AG04450 (cell line): ENCODE data around the gene GTF2E1. TPM values are rescaled to one million over a fixed set of nuclear protein-coding genes. Genes with fewer than 3 reads are reported as not detected.
"Not testable (repeated sequence)": the region's sequence is repeated elsewhere in the genome, so short reads cannot be mapped to it uniquely, and the experiment has no call there.

ENCODE experiments used
- CTCF ChIA-PET: fragments of 300-600, 350-600 bp; formaldehyde crosslinking; extraction: SDS; loops from one replicate; lab custom pipeline; 2022; ENCODE audit warnings: antibody characterized with exemption, inconsistent platforms; lab: Charles Lee
- POLR2A ChIA-PET: fragments of 350-600 bp; formaldehyde crosslinking; extraction: SDS; loops from one replicate; lab custom pipeline; 2021; ENCODE audit warnings: antibody characterized with exemption, inconsistent platforms; lab: Yijun Ruan, JAX
- DNase-seq: peaks from one replicate; pipeline ENCODE4 v3.0.0-alpha.2; 2011; ENCODE audit warnings: low read depth, low spot score
- H3K27ac ChIP-seq: one replicate; pipeline ENCODE4 v1.5.1; 2012; ENCODE audit warnings: low read depth, low read length, control low read depth
- H3K27me3 ChIP-seq: one replicate; pipeline ENCODE4 v1.6.0; 2012; ENCODE audit warnings: low read length; ENCODE audit not compliant: control insufficient read depth, insufficient read depth
- H3K4me3 ChIP-seq: 2 replicates; pipeline ENCODE4 v1.5.1; 2011; ENCODE audit warnings: mild to moderate bottlenecking, low read depth, low read length, control low read depth
- H3K9me3 ChIP-seq: 2 replicates; pipeline ENCODE4 v1.5.1; 2012; ENCODE audit warnings: low read length; ENCODE audit not compliant: control insufficient read depth, insufficient read depth
- polyA plus RNA-seq: library from polyadenylated mRNA; depleted of rRNA; stranded (reverse); fragments of >200 nt; gene quantifications from 2 replicates; pipeline ENCODE4 v1.2.3, GENCODE V29; 2011
- TF ChIP-seq, protein P1 (sequence below): IDR thresholded peaks from 2 replicates; pipeline ENCODE4 v1.5.1; 2011; ENCODE audit warnings: low read depth, low read length, control low read depth, inconsistent platforms

Gene GTF2E1
- polyA plus RNA-seq, 1 experiment = 15.5 TPM

DNA sequence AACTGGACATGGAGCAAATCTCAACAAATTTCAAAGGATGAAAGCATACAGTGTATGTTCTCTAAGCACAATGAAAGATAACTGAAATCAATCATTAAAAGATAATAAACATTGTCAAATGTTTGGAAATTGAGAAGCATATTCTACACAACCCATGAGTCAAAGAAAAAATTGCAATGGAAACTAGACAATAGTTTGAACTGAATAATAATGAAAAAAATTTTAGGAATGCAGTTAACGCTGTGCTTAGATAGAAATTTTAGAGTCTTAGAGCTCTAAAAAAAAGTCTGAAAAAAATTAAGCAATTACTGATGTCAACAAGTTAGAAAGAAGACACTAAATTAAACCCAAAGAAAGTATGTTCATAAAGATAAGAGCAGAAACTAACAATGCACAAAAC is 15.8 kb upstream of the GTF2E1 start:
- ChIA-PET POLR2A (no interaction called here), CTCF (interaction anchor here (0.6 kb wide), 1 partner anchor 166 kb away, joined by 4 read pairs; no protein-coding TSS in a partner anchor)
- Histone ChIP-seq H3K27me3 (no peaks in the 10 kb centered on the region), H3K27ac (no peak overlapping the region), H3K4me3 (no peak overlapping the region), H3K9me3 (no peaks in the 10 kb centered on the region)
- no peak for DNase-seq
- TF ChIP-seq, protein P1, sequence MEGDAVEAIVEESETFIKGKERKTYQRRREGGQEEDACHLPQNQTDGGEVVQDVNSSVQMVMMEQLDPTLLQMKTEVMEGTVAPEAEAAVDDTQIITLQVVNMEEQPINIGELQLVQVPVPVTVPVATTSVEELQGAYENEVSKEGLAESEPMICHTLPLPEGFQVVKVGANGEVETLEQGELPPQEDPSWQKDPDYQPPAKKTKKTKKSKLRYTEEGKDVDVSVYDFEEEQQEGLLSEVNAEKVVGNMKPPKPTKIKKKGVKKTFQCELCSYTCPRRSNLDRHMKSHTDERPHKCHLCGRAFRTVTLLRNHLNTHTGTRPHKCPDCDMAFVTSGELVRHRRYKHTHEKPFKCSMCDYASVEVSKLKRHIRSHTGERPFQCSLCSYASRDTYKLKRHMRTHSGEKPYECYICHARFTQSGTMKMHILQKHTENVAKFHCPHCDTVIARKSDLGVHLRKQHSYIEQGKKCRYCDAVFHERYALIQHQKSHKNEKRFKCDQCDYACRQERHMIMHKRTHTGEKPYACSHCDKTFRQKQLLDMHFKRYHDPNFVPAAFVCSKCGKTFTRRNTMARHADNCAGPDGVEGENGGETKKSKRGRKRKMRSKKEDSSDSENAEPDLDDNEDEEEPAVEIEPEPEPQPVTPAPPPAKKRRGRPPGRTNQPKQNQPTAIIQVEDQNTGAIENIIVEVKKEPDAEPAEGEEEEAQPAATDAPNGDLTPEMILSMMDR = no peak

DNA sequence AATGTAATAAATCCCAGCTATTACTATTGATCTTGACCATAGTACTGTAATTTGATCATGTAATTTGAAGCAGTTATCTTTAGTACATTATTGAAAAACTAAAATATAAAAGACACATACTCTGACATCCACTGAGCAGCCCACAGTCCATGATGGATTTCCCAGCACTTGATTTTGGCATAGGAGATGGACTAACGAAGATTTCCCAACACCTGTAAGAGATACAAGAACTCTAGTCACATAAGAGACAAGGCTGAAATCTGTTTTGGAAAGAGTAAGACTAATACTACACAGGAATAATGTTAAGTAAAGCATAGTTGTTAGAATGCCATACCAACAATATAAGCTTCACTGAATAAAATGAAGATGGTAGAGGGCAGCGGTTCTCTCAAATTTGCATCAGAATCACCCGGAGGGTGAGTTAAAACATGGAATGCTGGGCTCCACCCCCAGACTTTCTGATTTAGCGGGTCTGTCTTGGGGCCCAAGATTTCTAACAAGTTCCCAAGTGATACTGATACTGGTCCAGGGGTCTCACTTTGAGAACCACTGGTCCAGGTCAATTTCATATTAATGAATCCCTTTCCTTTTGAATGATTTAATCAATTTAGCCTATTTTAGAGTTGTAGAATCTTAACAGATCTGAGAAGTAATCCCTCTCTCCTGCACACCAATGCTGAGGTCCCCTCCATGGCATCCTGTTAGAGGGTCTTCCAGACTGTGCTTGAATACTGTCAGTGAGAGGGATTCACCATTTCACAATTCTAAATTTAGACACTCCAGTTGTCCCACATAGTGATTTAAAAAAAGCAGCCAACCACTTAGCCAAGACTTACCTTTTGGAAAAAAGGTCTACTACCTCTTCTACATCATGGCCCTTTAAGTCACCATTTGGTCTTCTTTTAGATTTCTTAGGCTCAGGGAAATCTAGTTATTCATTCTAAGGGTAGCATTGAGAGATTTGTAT is 11.7 kb upstream of the GTF2E1 start:
- H3K27me3 ChIP-seq = no peaks in the 10 kb centered on the region
- no peak overlapping the region for H3K27ac ChIP-seq
- CTCF ChIA-PET = interaction anchor here (2.1 kb wide), 1 partner anchor 163 kb away, joined by 6 read pairs; no protein-coding TSS in a partner anchor
- no peak for DNase-seq
- POLR2A ChIA-PET = no interaction called here
- no peaks in the 10 kb centered on the region for H3K9me3 ChIP-seq
- TF ChIP-seq, protein P1 = no peak
- no peak overlapping the region for H3K4me3 ChIP-seq

DNA sequence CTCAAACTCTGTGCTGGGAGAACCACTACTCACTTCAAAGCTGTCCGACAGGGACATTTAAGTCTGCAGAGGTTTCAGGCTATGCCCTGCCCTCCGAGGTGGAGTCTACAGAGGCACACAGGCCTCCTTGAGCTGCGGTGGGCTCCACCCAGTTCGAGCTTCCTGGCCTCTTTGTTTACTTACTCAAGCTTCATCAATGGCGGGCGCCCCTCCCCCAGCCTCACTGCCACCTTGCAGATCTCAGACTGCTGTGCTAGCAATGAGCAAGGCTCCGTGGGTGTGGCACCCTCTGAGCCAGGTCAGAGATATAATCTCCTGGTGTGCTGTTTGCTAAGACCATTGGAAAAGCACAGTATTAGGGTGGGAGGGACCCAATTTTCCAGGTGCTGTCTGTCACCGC is 4.5 kb upstream of the GTF2E1 start:
- CTCF ChIA-PET, POLR2A ChIA-PET, DNase-seq: not testable (repeated sequence)

DNA sequence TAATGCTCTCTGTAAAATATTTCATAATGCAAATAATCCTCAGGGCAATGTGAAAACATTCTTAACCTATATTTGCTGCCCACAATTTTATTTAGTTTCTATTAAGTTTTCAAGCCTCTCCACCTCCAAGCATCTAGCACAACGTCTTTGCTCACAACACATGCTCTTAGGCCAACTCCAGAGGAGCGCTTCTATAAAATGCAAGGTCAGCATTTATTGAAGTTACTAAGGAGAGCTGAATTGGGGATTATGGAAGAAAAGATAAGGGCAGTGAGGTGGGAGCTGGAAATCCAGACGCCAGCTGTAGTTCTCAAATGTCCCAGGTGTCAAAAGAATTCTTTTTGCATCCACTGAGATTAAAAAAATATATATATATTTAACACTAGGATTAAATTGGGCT is 1.2 kb upstream of the GTF2E1 start:
- H3K9me3 ChIP-seq = peaks cover 9% of the 10 kb centered on the region
- no peak for DNase-seq
- no peak overlapping the region for H3K27ac ChIP-seq
- H3K27me3 ChIP-seq = no peaks in the 10 kb centered on the region
- TF ChIP-seq, protein P1 = no peak
- ChIA-PET CTCF (interaction anchor here (0.7 to 2.9 kb wide), 6 partner anchors 53 to 557 kb away, joined by 3 to 12 read pairs (median 8); no protein-coding TSS in a partner anchor), POLR2A (no interaction called here)
- peak overlapping the region; percentile 98; the same call in 1 of the 2 replicates for H3K4me3 ChIP-seq

More for the DNA sequence above, 4.5 kb upstream of the GTF2E1 start:
- not testable (repeated sequence) for H3K9me3 ChIP-seq, H3K4me3 ChIP-seq, H3K27me3 ChIP-seq, H3K27ac ChIP-seq

DNA sequence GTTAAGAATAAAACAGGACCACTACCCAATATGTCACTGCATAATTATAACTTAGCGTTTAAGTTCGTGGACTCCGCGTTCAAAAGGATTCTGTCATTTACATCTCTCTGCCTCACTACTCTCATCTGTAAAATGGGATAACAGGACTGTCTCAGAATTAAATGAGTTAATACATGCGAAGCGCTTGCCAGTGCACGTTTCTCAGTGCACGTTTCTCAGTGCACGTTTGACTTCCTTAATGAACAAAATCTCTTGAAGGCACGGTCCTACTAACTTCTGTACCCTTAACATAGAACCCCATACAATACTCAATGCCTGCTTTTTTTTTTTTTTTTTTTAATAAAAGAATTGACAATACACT is 727 bp upstream of the GTF2E1 start:
- peak overlapping the region; percentile 97 for H3K27ac ChIP-seq
- TF ChIP-seq, protein P1 = no peak
- H3K27me3 ChIP-seq = no peaks in the 10 kb centered on the region
- ChIA-PET POLR2A (interaction anchor here (1.0 kb wide), 3 partner anchors 44 to 146 kb away, joined by 3 to 5 read pairs (median 5); partner anchors contain the start of gene NDUFB4), CTCF (interaction anchor here (1.0 to 2.9 kb wide), 5 partner anchors 52 to 183 kb away, joined by 3 to 12 read pairs (median 8); no protein-coding TSS in a partner anchor)
- DNase-seq = no peak
- H3K4me3 ChIP-seq = peak overlapping the region; percentile 98
- peaks cover 9% of the 10 kb centered on the region for H3K9me3 ChIP-seq
